Mucosa of stomach (tissue), 1 donor: ENCODE measurements around the gene LY9.

ENCODE experiments used
- H3K27me3 ChIP-seq: one replicate; pipeline ENCODE4 v1.7.0; 2013; ENCODE audit warnings: mild to moderate bottlenecking, low read length; ENCODE audit not compliant: control insufficient read depth, insufficient read depth
- H3K36me3 ChIP-seq: one replicate; pipeline ENCODE4 v1.7.0; 2013; ENCODE audit warnings: low read length; ENCODE audit not compliant: control insufficient read depth, insufficient read depth
- H3K4me1 ChIP-seq: one replicate; pipeline ENCODE4 v1.7.0; 2013; ENCODE audit warnings: mild to moderate bottlenecking, low read length; ENCODE audit not compliant: control insufficient read depth, insufficient read depth
- H3K4me3 ChIP-seq: one replicate; pipeline ENCODE4 v1.7.0; 2013; ENCODE audit warnings: low read length
- H3K9ac ChIP-seq: one replicate; pipeline ENCODE4 v1.7.0; 2013; ENCODE audit warnings: mild to moderate bottlenecking, low read length, moderate library complexity
- H3K9me3 ChIP-seq: one replicate; pipeline ENCODE4 v1.7.0; 2013; ENCODE audit warnings: mild to moderate bottlenecking, low read length, moderate library complexity; ENCODE audit not compliant: control insufficient read depth
- donor health status: Pancreatic carcinoma.

LY9 gene

GRCh38 chr1:160835751-160836150, 39.8 kb downstream of the LY9 start:
- Histone ChIP-seq H3K9ac (no peak overlapping the region), H3K9me3 (no peaks in the 10 kb centered on the region), H3K27me3 (no peaks in the 10 kb centered on the region), H3K4me3 (no peak overlapping the region), H3K36me3 (no peaks in the 10 kb centered on the region), H3K4me1 (no peaks in the 10 kb centered on the region)

GRCh38 chr1:160836561-160836960, 40.6 kb downstream of the LY9 start:
- H3K4me1 ChIP-seq: no peaks in the 10 kb centered on the region
- no peaks in the 10 kb centered on the region for H3K27me3 ChIP-seq
- H3K4me3 ChIP-seq: no peak overlapping the region
- H3K9ac ChIP-seq: no peak overlapping the region
- no peaks in the 10 kb centered on the region for H3K9me3 ChIP-seq
- no peaks in the 10 kb centered on the region for H3K36me3 ChIP-seq

- H3K9me3 ChIP-seq: no peaks in the 10 kb centered on the region
Observed at GRCh38 chr1:160836981-160837557, 41.1 kb downstream of the LY9 start.

GRCh38 chr1:160837558-160838205, 41.7 kb downstream of the LY9 start:
- Histone ChIP-seq H3K4me3 (no peak overlapping the region), H3K4me1 (no peaks in the 10 kb centered on the region), H3K9me3 (no peaks in the 10 kb centered on the region), H3K9ac (no peak overlapping the region), H3K36me3 (no peaks in the 10 kb centered on the region), H3K27me3 (no peaks in the 10 kb centered on the region)

More at GRCh38 chr1:160836981-160837557, 41.1 kb downstream of the LY9 start:
- H3K4me3 ChIP-seq: no peak overlapping the region
- no peaks in the 10 kb centered on the region for H3K36me3 ChIP-seq
- H3K4me1 ChIP-seq: no peaks in the 10 kb centered on the region
- no peak overlapping the region for H3K9ac ChIP-seq
- no peaks in the 10 kb centered on the region for H3K27me3 ChIP-seq

GRCh38 chr1:160838888-160839287, 42.9 kb downstream of the LY9 start:
- Histone ChIP-seq H3K4me1 (no peaks in the 10 kb centered on the region), H3K36me3 (no peaks in the 10 kb centered on the region), H3K27me3 (no peaks in the 10 kb centered on the region), H3K9me3 (no peaks in the 10 kb centered on the region), H3K4me3 (no peak overlapping the region), H3K9ac (no peak overlapping the region)

GRCh38 chr1:160839746-160840145, 43.8 kb downstream of the LY9 start:
- no peak overlapping the region for H3K9ac ChIP-seq
- H3K4me1 ChIP-seq: no peaks in the 10 kb centered on the region
- H3K27me3 ChIP-seq: no peaks in the 10 kb centered on the region
- no peaks in the 10 kb centered on the region for H3K36me3 ChIP-seq
- H3K9me3 ChIP-seq: no peaks in the 10 kb centered on the region
- H3K4me3 ChIP-seq: no peak overlapping the region

- no peaks in the 10 kb centered on the region for H3K36me3 ChIP-seq
- H3K9me3 ChIP-seq: no peaks in the 10 kb centered on the region
- H3K27me3 ChIP-seq: no peaks in the 10 kb centered on the region
- no peak overlapping the region for H3K4me3 ChIP-seq
- no peak overlapping the region for H3K9ac ChIP-seq
- no peaks in the 10 kb centered on the region for H3K4me1 ChIP-seq
Observed at GRCh38 chr1:160841079-160841478, 45.1 kb downstream of the LY9 start.

GRCh38 chr1:160844447-160845232, 48.7 kb downstream of the LY9 start:
- no peak overlapping the region for H3K9ac ChIP-seq
- no peaks in the 10 kb centered on the region for H3K36me3 ChIP-seq
- H3K9me3 ChIP-seq: no peaks in the 10 kb centered on the region
- H3K27me3 ChIP-seq: no peaks in the 10 kb centered on the region
- no peak overlapping the region for H3K4me3 ChIP-seq
- H3K4me1 ChIP-seq: no peaks in the 10 kb centered on the region

- H3K36me3 ChIP-seq: no peaks in the 10 kb centered on the region
- no peaks in the 10 kb centered on the region for H3K9me3 ChIP-seq
- H3K4me1 ChIP-seq: no peaks in the 10 kb centered on the region
- no peaks in the 10 kb centered on the region for H3K27me3 ChIP-seq
- no peak overlapping the region for H3K4me3 ChIP-seq
- H3K9ac ChIP-seq: no peak overlapping the region
Observed at GRCh38 chr1:160846281-160846680, 50.3 kb downstream of the LY9 start.

GRCh38 chr1:160850541-160850940, 54.6 kb downstream of the LY9 start:
- no peaks in the 10 kb centered on the region for H3K4me1 ChIP-seq
- H3K36me3 ChIP-seq: no peaks in the 10 kb centered on the region
- H3K4me3 ChIP-seq: no peak overlapping the region
- no peaks in the 10 kb centered on the region for H3K27me3 ChIP-seq
- no peaks in the 10 kb centered on the region for H3K9me3 ChIP-seq
- H3K9ac ChIP-seq: no peak overlapping the region

- Histone ChIP-seq H3K36me3 (no peaks in the 10 kb centered on the region), H3K9ac (no peak overlapping the region), H3K4me3 (no peak overlapping the region), H3K4me1 (no peaks in the 10 kb centered on the region), H3K9me3 (no peaks in the 10 kb centered on the region), H3K27me3 (no peaks in the 10 kb centered on the region)
Observed at GRCh38 chr1:160850993-160851392, 55.0 kb downstream of the LY9 start.

- Histone ChIP-seq H3K4me1 (peaks cover under 1% of the 10 kb centered on the region), H3K9me3 (no peaks in the 10 kb centered on the region), H3K9ac (no peak overlapping the region), H3K27me3 (no peaks in the 10 kb centered on the region), H3K36me3 (no peaks in the 10 kb centered on the region), H3K4me3 (no peak overlapping the region)
Observed at GRCh38 chr1:160853014-160853413, 57.0 kb downstream of the LY9 start.
